Measurements from ENCODE around the gene GRPEL2. TPM values are rescaled to one million over a fixed set of nuclear protein-coding genes. Genes with fewer than 3 reads are reported as not detected.

GRPEL2 gene
- total and polyA plus RNA-seq, 2 of the 8 experiments (the other 6 are each of a cell fraction or from before 2014, with no cell fraction given) = 11.2 to 52.2 TPM

DNA sequence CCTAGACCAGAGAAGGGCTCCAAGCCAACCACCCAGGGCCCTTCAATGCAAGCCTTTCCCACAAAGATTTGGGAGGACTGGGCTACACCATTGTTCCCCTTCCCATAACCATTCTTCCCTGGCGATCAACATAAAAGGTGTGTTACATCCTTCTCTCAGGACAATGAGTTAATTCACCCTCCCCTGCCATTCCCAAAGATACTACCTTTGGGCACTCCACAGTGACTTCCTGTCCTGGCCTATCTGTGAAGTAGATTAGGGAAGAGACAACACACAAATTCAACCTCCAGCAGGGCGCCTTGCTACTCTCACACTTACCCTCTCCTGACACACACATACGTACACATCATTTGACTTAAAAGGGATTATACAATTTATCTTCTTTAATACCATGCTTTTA lies 57.0 kb downstream of the GRPEL2 start:
- Histone ChIP-seq H3K27ac (ENCODE audit: low read depth, low read length) (no peak overlapping the region), H3K14ac (ENCODE audit: insufficient read length) (no peak overlapping the region), H3K4me1 (replicated peaks in 1 of 4; ENCODE audit: control insufficient read depth in 3 of 4, insufficient read depth in 4 of 4, low read length in 3 of 4) (peaks cover 0 to 7% (median 3%) of the 10 kb centered on the region in 4 experiments; a peak in 3 of 7 replicates), H2AFZ (ENCODE audit: low read length) (no peak overlapping the region), H3K23ac (ENCODE audit: insufficient read length) (no peak overlapping the region), H4K91ac (replicated peaks; ENCODE audit: insufficient read length, low read length) (no peak overlapping the region), H3K18ac (ENCODE audit: extremely low read depth, low read length) (no peak overlapping the region), H2BK20ac (ENCODE audit: low read length) (no peak overlapping the region), H3K9ac (replicated peaks in 1 of 4; ENCODE audit: extremely low read depth in 1 of 4, low read depth in 3 of 4, low read length in 3 of 4) (no peak overlapping the region), H3K4ac (replicated peaks; ENCODE audit: insufficient read length, low read depth, low read length) (no peak overlapping the region), H3K36me3 (ENCODE audit: control insufficient read depth in 2 of 4, insufficient read depth in 4 of 4, low read length in 3 of 4) (no peaks in the 10 kb centered on the region), H2AK5ac (ENCODE audit: low read depth, low read length) (no peak overlapping the region), H3K79me2 (ENCODE audit: control insufficient read depth in 1 of 2, insufficient read depth in 2 of 2, low read length in 2 of 2) (no peaks in the 10 kb centered on the region), H2BK12ac (ENCODE audit: low read depth, low read length) (no peak overlapping the region), H3K4me3 (ENCODE audit: extremely low read depth in 1 of 4, insufficient read depth in 2 of 4, low read depth in 3 of 4, low read length in 4 of 4) (no peak overlapping the region), H3K27me3 (replicated peaks in 1 of 4; ENCODE audit: control insufficient read depth in 3 of 4, extremely low read depth in 1 of 4, insufficient read depth in 3 of 4, low read length in 3 of 4) (no peaks in the 10 kb centered on the region; a peak in 1 of 7 replicates), H3K4me2 (ENCODE audit: insufficient read depth in 1 of 2, low read depth in 2 of 2, low read length in 2 of 2) (no peak overlapping the region), H3K79me1 (ENCODE audit: low read depth, low read length) (no peaks in the 10 kb centered on the region), H3K56ac (replicated peaks; ENCODE audit: insufficient read length, low read depth, low read length) (no peak overlapping the region), H3K23me2 (ENCODE audit: low read depth, low read length) (no peaks in the 10 kb centered on the region; the same call in 1 of the 2 replicates), H2BK5ac (ENCODE audit: low read depth, low read length) (no peak overlapping the region), H4K8ac (ENCODE audit: extremely low read depth, insufficient read depth, low read length) (no peak overlapping the region), H3K9me3 (ENCODE audit: insufficient read depth in 2 of 2, low read depth in 1 of 2, low read length in 1 of 2) (no peaks in the 10 kb centered on the region), H4K20me1 (replicated peaks in 1 of 2; ENCODE audit: control insufficient read depth in 1 of 2, insufficient read depth in 2 of 2, low read length in 2 of 2) (no peaks in the 10 kb centered on the region), H4K5ac (ENCODE audit: insufficient read length, low read depth, low read length) (no peak overlapping the region), H2BK15ac (ENCODE audit: low read length) (no peak overlapping the region), H2BK120ac (replicated peaks; ENCODE audit: low read depth, low read length) (no peak overlapping the region)
- FAIRE-seq = no peak
- POLR2A ChIA-PET (ENCODE audit: partially characterized antibody) = no interaction called here
- WGBS, 2 experiments (ENCODE audit: extremely low coverage in 1 of 2, insufficient coverage in 1 of 2, insufficient read length in 1 of 2, insufficient replicate concordance in 2 of 2, low coverage in 1 of 2, low lambda C conversion rate in 2 of 2, missing lambda C conversion rate in 1 of 2) = 88% methylated on average over 3 of the region's 3 CpGs; no CpG with 5 or more reads in 1 of the 2 experiments
- DNase-seq (ENCODE audit: low read depth in 1 of 2, low spot score in 2 of 2) = no peak
- CTCF ChIA-PET (ENCODE audit: partially characterized antibody) = interaction anchor here (0.7 to 3.6 kb wide), 5 partner anchors 20 to 230 kb away, joined by 3 to 33 read pairs (median 16); no protein-coding TSS in a partner anchor
- TF ChIP-seq, protein P1, sequence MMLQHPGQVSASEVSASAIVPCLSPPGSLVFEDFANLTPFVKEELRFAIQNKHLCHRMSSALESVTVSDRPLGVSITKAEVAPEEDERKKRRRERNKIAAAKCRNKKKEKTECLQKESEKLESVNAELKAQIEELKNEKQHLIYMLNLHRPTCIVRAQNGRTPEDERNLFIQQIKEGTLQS (IDR thresholded peaks at IDR 0.05; ENCODE audit: insufficient read depth, low read depth, low read length) = no peak
- TF ChIP-seq PHF8 (conservative IDR thresholded peaks at IDR 0.05; ENCODE audit: low read depth, low read length) = no peak
- TF ChIP-seq EP300 (IDR thresholded peaks at IDR 0.05; ENCODE audit: borderline replicate concordance in 1 of 2, low read depth in 2 of 2, low read length in 2 of 2) = no peak
- no peak for TF ChIP-seq GABPA (IDR thresholded peaks at IDR 0.05; ENCODE audit: borderline replicate concordance, insufficient read depth, low read length)
- no peak for TF ChIP-seq POU5F1 (IDR thresholded peaks at IDR 0.05; ENCODE audit: low read depth, low read length)
- no peak for TF ChIP-seq SIN3A (conservative IDR thresholded peaks at IDR 0.05 in 1 of 2, IDR thresholded peaks at IDR 0.05 in 1 of 2; ENCODE audit: low read depth in 1 of 2, low read length in 2 of 2)
- TF ChIP-seq FOSL1 (IDR thresholded peaks at IDR 0.05; ENCODE audit: insufficient read depth, low read depth, low read length) = no peak

Data from H1 (cell line).